HG02763 (cell line): ENCODE data around the gene RABL3.
"Not testable (repeated sequence)": the region's sequence is repeated elsewhere in the genome, so short reads cannot be mapped to it uniquely, and the experiment has no call there.

Source experiments
- ATAC-seq: cut with Tn5 transposase; IDR thresholded peaks from one replicate; pipeline ENCODE4 v1.9.1; 2021; ENCODE audit warnings: mild to moderate bottlenecking, moderate library complexity; ENCODE audit not compliant: unreplicated experiment

The RABL3 gene

DNA sequence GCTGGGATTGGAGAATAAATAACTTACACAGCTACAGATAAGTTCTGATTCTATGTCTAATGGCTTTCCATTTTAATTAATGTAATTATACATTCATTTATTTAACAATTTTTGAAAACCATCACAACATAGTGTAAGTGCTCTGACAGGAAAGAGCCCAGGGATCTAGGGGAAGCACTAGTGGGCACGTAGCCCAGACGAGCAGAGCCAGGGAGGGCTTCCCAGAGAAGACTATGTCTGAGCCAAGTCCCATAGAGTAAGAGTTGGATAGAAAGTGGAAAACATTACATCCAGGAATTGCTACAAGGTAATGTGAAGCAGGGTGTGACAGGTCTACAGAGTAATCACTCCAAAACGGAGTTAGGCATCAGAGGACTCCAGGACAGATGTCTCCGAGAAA lies 57.4 kb downstream of the RABL3 start:
- ATAC-seq, result no peak

DNA sequence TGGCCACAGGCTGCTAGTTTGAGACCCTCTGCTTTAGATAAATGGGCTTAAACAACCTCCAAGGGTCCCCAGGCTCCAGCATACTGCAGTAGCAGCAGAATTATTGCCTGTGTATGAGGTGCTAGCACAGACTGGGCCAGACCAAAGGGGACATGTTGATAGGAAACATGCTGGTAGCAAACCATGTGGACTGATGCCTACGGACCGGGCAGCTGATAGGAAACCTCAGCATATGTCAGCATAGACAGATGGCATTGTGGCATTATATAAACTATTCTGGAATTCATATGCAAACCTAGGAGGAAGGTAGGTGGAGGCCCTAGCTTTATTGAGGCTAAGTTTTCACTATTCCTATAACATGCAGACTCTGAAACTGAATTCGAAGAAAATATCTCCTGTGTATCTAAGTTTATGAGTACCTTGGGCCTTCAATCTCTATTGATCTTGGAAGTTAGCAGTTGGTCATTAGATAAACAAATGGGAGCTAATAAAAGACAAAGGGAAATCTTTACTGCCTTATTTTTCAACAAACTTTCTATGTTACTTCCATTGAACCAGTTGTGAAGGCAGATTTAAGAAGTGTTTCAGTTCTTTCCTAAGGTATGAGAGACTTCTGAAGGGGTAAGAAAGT lies 58.5 kb downstream of the RABL3 start:
- ATAC-seq, result no peak

DNA sequence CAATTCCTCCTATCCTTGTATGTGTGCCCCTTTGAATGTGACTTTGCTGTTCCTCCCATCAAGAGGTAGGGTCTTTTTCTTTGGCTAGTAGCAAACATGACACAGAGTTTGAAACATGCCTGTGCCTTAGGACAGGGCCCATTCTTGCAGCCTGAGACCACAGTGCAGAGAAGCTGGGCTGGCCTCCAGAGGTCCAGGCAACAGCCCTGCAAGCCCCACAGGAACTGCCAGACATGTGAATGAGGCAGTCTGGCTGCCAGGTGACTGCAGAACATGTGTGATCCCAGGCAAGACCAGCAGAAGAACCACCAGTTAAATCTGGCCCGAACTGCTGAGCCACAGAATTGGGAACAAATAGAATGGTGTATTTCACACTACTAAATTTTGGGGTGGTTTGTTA lies 59.1 kb downstream of the RABL3 start:
- no peak for ATAC-seq

DNA sequence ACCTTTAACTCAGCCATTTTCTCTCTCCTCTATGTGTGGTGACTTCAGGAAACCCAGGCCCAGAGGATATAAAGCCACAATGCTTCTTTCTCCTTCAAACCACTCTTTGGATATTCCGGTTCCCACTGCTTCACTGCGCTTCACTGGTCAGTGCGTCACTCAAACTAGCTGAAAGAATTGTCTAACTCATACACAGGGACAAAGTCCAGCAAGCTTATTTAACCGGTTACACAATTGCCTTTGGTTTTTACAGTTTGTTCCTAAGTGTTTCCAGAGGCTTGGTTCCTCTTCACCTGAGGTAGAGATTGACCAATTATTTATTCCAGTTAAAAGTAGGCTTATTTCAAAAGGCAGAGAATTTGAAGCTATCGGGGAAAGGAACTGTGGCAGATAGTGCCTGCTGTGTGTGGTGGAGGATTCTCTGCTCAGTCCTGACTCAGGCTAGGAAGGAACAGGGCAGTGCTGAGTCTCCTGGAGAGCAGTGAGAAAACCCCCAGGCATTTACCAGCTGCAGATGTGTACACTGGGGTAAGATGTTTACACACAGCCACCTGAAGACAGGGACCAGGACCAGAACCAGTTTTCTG lies 60.1 kb downstream of the RABL3 start, which contains the start of gene HGD:
TSS of gene HGD (minus strand) at position 145 of the 587 bp plus-strand sequence. CDS start at position 17, 128 bp downstream.
- ATAC-seq, result no peak

DNA sequence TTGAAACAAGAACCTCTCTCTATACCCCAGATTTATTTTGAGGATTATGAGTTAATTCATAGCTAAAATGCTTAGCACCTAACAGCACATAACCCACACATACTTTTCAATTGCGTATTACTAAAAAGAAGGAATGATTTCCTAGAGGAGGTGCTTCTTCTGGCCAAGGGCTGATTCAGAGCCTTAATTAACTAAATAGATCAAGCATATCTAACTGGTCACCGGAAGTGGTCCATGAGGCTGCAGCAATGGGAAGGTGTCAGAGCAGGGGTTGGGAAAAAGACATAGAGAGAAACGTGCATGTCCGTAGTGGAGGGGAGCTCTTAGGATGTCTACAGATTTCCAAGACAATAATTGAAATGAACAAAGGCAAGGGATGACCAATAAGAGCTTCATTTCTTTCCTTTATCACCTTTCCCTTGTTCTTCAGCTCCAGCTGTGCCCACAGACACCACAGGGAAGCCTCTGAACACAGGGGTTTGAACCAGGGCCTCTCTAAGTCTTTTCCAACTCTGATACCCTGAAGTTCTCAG lies 60.7 kb downstream of the RABL3 start:
- no peak for ATAC-seq

DNA sequence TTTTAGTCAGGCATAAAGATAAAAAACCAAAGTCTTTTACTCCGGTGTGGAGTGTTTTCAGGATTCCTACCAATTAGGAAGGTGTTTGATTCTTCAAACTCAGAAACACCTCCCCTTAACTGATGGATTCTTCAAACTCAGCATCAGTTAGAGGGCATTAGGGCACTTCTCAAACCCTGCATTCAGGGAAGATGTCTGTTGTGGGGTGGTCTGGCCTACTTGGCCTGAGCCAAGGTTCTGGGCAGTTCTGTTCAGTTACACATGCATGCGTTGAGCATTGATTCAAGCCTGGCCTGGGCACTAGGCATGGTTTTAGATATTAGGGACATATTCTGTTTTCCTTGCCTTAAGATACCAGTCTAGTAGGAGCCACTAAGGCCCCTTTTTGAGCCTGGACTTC lies 61.3 kb downstream of the RABL3 start:
- no peak for ATAC-seq

DNA sequence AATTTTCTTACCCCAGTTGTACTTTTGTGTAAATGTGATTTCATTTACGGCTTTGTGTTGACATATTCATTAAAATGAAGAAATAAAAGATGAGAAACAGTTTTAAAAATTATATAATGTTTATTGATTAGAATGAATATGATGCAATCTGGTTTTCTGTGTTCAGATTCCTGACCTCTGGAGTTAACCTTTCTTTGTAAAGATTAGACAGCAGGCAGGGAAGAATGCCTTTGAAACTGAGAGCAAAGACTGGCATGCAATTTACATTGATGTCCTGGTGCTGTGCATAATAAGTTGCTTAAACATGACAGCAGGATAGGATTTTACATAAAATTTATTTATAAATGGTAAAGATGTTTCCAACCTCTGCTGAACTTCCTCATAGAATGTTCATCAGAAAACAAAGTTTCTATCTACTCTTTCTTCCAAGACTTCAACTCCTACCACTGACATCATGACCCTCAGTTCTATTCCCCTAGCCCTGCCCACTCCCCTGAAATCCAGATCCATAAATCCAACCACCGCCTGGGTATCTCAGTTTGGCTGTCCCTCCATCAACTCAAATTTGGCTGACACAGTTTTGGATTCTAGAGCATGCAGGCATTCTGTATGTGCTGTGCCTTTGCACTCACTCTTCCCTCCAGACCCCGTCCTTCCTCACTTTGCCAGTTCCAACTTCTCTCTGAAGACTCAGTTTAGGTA lies 62.0 kb downstream of the RABL3 start:
- ATAC-seq, result no peak

DNA sequence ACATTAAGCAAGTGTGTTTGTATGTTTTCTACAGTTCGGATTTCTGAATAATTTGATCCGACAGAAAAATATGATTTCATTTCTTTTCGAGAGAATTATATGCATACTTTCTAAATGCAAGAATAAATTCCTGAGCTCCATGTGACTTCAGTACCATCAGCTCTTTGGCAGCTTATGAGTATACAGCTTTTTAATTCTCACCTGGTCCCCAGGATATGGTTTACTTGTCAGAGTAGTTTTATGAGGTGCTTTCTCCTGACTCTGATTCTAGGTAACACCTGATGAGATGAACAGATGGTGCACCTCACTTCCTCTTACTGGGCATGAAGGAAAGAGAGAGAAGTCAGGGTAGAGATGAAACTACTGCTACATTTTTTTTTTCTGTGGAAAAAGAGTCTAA lies 63.3 kb downstream of the RABL3 start:
- peak; percentile 39 for ATAC-seq

DNA sequence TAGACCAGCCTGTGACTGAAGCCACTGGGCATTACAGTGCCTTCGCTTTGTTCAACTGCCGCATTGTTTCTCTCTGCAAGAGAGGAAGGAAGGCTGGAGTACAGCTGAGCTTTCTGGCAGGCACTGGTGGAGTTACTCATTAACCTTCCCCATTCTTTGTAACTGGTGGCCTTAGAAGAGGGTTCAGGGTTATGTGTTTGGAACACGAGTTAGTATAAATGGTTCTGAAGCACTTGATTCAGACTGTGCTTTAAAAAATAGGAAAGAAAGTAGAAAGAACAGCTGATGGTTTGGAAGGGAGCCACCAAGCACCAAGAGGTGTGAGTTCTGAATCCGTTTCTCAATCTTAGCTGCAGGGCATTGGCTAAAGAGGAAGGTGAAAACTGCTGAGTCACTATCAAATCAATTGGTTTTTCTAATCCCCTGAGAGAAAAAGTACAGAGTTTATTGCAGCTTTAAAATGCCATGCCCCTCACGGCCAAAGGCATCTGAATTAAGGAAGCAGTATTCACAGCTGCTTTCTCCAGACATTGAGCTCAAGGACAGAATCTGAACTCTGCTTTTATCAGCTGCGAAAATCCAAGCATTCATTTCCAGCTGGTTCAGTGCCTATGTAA lies 63.9 kb downstream of the RABL3 start:
- ATAC-seq, result peak; percentile 92

DNA sequence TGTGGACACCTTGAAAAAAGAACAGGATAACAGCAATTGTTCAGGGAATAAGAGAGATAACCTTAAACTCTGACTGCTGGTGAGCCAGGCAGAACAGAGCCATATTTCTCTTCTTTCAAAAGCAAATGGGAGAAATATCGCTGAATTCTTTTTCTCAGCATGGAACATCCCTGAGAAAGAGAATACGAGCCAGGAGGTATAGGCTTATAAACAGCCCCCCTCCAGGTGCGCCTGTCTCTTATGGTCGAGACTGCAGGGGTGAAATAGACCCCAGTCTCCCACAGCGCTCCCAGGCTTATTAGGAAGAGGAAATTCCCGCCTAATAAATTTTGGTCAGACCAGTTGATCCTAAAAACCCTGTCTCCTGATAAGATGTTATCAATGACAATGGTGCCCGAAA lies 65.1 kb downstream of the RABL3 start:
- not testable (repeated sequence) for ATAC-seq

DNA sequence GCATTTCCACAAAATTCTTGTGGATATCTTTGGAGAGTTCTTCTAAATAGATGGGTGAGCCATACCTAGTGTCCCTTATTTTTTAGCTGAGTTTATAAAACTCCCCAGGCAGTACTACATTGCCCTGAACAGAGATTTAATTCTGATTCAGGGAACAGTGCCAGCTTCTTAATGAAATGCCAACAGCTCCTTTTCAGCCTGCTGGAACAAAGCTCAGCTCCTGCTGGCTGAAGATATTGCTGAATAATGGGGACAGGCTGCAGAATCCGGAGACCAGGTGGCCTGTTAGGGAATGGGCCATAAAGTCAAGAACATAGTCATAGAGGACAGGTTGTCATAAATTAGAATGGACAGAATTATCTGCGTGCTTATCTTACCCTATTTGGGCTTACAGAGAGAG lies 69.2 kb downstream of the RABL3 start:
- no peak for ATAC-seq

DNA sequence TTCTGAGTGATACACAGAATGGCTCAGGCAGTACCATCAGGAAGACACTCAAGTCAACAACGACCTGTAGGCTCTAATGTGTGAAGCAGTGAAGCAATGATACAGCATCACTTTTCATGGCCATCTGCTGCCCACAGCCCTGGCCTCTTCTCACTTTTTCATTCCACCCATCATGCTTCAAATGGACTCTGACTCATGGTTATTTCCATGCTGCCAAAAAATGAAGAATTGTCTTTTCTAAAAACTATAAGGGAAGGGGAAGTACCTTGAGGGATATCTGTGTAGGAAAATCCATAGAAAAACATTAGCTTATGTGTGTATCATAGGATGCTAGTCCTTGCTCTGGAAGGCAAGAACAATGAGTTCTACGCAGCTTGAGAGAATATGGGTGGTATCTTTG lies 71.7 kb downstream of the RABL3 start:
- no peak for ATAC-seq

DNA sequence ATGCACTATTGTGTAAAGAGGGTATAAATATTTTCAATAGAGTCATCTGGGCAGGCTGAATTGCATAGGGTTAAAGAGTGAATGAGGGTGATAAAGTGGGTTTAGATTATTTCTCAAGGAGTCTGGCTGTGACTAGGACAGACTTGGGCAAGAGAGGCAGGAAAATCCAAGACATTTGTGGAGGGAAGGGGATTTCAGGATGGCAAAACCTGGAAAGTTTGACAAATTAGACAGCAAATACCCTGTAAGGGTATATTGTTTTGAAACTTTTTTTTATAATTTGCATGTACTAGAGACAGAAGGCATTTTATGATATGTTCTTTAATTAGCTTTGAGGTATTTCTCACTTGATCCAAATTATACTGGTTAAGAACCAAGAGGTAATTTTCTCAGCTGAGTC lies 77.4 kb downstream of the RABL3 start:
- ATAC-seq, result no peak

DNA sequence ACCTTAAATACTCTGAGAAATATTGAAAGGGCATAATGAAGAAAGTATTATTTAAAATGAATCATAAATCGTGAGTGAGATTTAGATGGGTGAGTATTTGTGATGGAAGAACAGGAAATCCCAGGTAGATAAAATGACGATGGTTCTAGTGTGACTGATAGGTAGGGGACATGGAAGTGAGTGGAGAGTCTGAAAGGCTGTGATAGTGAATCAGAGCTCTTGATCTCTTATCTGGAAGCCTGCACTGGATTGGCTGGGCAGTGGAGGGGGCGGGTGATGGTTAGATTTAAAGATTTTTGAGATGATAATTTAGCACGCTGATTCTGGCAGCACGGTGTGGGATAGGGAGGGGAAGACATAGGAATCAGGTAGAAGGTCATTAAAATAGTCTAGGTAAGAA lies 80.4 kb downstream of the RABL3 start:
- no peak for ATAC-seq

DNA sequence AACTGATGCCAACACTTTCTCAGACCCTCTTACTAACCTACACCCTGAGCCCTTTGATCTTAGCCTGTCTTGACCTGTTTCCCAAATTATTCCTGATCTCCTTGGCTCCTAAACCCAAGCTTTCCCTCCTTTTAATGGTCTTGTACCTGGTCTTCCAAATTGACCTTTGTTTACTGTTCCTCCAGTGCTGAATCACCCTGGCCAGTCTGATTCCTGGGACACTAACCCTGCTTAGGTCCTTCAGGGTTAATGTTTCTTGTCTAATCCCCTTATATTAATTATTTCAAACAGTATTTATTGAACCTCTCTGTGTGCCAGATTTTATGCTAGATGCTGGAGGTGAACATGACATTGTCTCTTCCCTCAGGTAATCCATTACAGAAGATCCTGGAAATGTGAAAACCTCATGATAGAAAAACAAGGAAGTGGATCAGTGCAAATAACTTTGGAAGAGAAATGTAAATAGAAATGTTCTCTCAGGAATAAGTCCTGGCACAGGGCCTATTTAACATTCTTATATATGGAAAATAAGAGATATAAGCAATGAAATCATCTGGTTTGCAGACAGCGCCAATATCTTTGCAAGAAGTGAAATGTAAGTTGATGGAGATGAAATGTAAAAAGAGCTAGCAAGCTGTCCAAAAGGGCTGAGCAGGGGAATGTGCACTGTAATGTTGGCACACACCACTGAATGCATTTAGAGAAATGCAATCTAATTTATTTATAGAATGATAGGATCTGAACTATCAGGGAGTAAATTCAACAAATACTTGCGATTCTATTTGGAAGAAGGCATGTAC lies 81.0 kb downstream of the RABL3 start:
- no peak for ATAC-seq

DNA sequence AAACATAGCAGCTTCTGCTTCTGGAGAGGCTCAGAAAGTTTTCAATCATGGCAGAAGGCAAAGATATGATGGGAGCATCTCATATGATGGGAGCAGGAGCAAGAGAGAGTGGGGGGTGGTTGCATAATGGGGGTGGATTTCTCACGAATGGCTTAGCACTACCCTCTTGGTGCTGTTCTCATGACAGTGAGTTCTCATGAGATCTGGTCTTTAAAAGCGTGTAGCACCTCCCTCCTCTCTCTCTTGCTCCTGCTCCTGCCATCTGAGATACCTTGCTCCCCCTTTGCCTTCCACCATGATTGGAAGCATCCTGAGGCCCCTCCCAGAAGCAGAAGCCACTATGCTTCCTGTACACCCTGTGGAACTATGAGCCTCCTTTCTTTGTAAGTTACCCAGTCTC lies 82.5 kb downstream of the RABL3 start:
- no peak for ATAC-seq

DNA sequence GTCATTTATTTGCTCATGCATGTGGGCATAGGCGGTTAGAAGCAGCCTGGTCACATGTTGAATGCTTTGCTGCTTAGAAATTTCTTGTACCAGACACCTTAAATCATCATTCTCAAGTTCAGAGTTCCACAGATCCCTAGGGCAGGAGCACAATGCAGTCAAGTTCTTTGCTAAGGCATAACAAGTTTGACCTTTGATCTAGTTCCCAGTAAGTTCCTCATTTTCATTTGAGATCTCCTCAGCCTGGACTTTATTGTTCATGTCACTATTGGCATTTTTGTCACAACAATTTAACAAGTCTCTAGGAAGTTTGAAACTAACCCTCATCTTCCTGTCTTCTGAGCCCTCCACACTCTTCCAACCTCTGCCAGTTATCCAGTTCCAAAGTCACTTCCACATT lies 83.0 kb downstream of the RABL3 start:
- no peak for ATAC-seq

DNA sequence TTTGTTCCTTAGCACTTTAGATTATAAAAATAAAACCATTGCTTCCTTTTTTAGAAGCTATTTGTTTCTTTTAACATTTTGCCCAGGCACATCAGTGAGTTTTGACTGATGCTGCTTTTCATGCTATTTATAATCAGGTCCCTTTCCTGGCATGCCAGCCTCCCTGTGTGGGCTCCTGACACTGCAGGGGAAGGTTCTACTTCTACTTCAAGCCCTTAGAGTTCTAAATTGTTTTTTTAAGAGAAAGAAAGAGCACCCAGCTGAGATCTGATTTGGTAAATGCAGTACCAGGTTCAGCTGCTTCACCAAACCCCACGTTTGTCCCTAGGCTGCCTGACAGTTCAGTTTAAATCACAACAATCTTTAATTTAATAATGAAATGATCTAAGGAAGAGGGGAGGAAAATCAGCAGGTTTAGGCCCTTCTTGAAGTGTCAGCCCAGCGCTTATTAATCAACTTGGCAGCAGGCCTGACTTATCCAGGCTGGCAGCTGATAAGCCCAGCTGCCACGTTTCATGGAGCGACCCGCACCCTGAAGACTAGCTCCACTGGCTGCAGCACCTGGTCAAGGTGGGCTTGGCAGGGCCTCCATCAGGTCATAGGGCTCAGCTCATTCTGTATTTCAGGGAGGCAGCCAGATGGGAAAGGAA lies 89.3 kb downstream of the RABL3 start:
- no peak for ATAC-seq

DNA sequence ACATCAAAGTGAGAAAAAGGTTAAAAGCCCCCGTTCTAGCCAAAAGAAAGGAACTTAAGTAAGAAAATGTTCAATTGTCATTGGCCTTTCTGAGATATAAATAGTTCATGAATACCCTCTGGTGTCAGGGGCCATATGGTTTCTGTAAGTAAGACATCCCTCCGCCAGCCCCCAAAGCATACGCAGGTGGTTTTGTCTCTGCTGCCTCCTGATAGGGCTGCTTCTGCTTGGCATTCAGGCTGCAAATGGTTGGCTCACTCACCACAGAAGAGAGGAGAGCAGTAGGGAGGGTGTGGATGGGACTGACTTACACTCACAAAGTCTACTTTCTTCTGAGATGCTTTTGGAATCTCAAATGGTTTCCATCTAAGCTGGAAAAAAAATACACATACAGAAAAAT lies 90.0 kb downstream of the RABL3 start:
- no peak for ATAC-seq

DNA sequence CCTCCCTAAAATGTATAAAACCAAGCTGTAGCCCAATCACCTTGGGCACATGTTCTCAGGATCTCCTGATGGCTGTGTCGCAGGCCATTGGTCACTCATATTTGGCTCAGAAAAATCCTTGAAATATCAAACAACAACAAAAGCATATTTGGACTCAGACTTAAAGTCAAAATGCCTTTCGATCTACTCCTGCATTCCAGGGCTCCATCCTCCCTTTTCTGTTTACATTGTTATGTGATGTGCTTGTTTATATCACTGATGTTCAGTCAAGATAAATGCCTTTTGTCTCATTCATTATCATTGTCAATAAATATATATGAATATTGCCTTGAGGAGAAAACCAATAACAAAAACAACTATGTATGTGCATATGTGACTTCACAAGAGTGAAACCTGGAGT lies 92.0 kb downstream of the RABL3 start:
- no peak for ATAC-seq
